IMR-90 (cell line): Measurements from ENCODE around the gene GPC5. TPM values are rescaled to one million over a fixed set of nuclear protein-coding genes. Genes with fewer than 3 reads are reported as not detected.

Source experiments
- ATAC-seq: fragments of 200-7000 bp; cut with Tn5 transposase; 2 replicates; pipeline ENCODE4 v1.9.1; 2020; ENCODE audit warnings: low read depth, mild to moderate bottlenecking, moderate library complexity
- BruUV-seq: library from RNA; stranded (reverse); fragments of 400-500 nt; replicated peaks from 2 replicates; lab custom pipeline; 2021; lab: Mats Ljungman, UMichigan
- CTCF ChIA-PET: fragments of 300-600 bp; formaldehyde crosslinking; extraction: SDS; loops from one replicate; lab custom pipeline; 2021; ENCODE audit warnings: antibody characterized with exemption; lab: Yijun Ruan, JAX
- POLR2A ChIA-PET: fragments of 300-600 bp; sonication (Branson Sonifier 250); formaldehyde crosslinking; loops from one replicate; lab custom pipeline; 2022; ENCODE audit warnings: antibody characterized with exemption; ENCODE audit not compliant: unreplicated experiment; lab: Charles Lee
- DNase-seq: peaks from one replicate; pipeline ENCODE4 v3.0.0; 2013
- H2AFZ ChIP-seq: replicated peaks from 2 replicates; pipeline ENCODE3; 2013; ENCODE audit warnings: low read length, mild to moderate bottlenecking; ENCODE audit not compliant: poor library complexity
- H2AK5ac ChIP-seq: 2 replicates; pipeline ENCODE4 v1.6.1; 2013; ENCODE audit warnings: low read depth, low read length, inconsistent platforms
- H2AK9ac ChIP-seq: replicated peaks from 2 replicates; pipeline ENCODE3; 2013; ENCODE audit warnings: mild to moderate bottlenecking, low read depth, low read length, moderate library complexity; ENCODE audit not compliant: poor library complexity
- H2BK120ac ChIP-seq: 2 replicates; pipeline ENCODE4 v1.6.1; 2013; ENCODE audit warnings: low read depth, low read length, inconsistent platforms
- H2BK15ac ChIP-seq: 3 replicates; pipeline ENCODE4 v1.6.1; 2013; ENCODE audit warnings: low read depth, low read length, inconsistent platforms
- H2BK20ac ChIP-seq: 2 replicates; pipeline ENCODE4 v1.6.1; 2013; ENCODE audit warnings: low read depth, mild to moderate bottlenecking, inconsistent platforms, low read length, moderate library complexity
- H2BK5ac ChIP-seq: 2 replicates; pipeline ENCODE4 v1.6.1; 2013; ENCODE audit warnings: mild to moderate bottlenecking, low read depth, low read length, inconsistent platforms; ENCODE audit not compliant: poor library complexity, severe bottlenecking
- H3K14ac ChIP-seq: replicated peaks from 2 replicates; pipeline ENCODE4 v1.6.1; 2013; ENCODE audit warnings: low read depth, low read length, inconsistent platforms
- H3K18ac ChIP-seq: 2 replicates; pipeline ENCODE4 v1.6.1; 2013; ENCODE audit warnings: low read depth, low read length, control low read depth
- H3K23ac ChIP-seq: 2 replicates; pipeline ENCODE4 v1.6.1; 2013; ENCODE audit warnings: low read depth, low read length, inconsistent platforms
- H3K27ac ChIP-seq: 2 replicates; pipeline ENCODE4 v1.5.1; 2013; ENCODE audit warnings: mild to moderate bottlenecking, control low read depth, low read length; ENCODE audit not compliant: insufficient read depth
- H3K27me3 ChIP-seq: 2 replicates; pipeline ENCODE4 v1.6.1; 2013; ENCODE audit warnings: low read length; ENCODE audit not compliant: control insufficient read depth, insufficient read depth
- H3K36me3 ChIP-seq: 2 replicates; pipeline ENCODE4 v1.6.1; 2013; ENCODE audit warnings: low read length, mixed read lengths; ENCODE audit not compliant: control insufficient read depth, insufficient read depth
- H3K4ac ChIP-seq: 2 replicates; pipeline ENCODE4 v1.6.1; 2013; ENCODE audit warnings: low read depth, low read length, inconsistent platforms
- H3K4me1 ChIP-seq: 2 replicates; pipeline ENCODE4 v1.6.1; 2013; ENCODE audit warnings: low read length, mixed read lengths; ENCODE audit not compliant: control insufficient read depth, insufficient read depth
- H3K4me2 ChIP-seq: 2 replicates; pipeline ENCODE4 v1.6.1; 2013; ENCODE audit warnings: low read depth, mild to moderate bottlenecking, control low read depth, low read length, moderate library complexity
- H3K4me3 ChIP-seq: 2 replicates; pipeline ENCODE4 v1.5.1; 2013; ENCODE audit warnings: low read depth, mild to moderate bottlenecking, control low read depth, low read length, moderate library complexity; ENCODE audit not compliant: insufficient read depth
- H3K56ac ChIP-seq: 2 replicates; pipeline ENCODE4 v1.6.1; 2013; ENCODE audit warnings: low read length, inconsistent platforms; ENCODE audit not compliant: insufficient read depth; ENCODE audit errors: extremely low read depth
- H3K79me1 ChIP-seq, 2 experiments: 2 replicates each; pipeline ENCODE4 v1.6.1; 2013; ENCODE audit warnings: low read length in 2 of 2, inconsistent platforms in 1 of 2, low read depth in 1 of 2
- H3K9ac ChIP-seq: 2 replicates; pipeline ENCODE4 v1.6.1; 2013; ENCODE audit warnings: low read depth, low read length, control low read depth
- H3K9me1 ChIP-seq: 2 replicates; pipeline ENCODE4 v1.6.1; 2013; ENCODE audit warnings: low read length, inconsistent platforms; ENCODE audit not compliant: insufficient read depth
- H3K9me3 ChIP-seq: 2 replicates; pipeline ENCODE4 v1.6.1; 2013; ENCODE audit warnings: low read length; ENCODE audit not compliant: control insufficient read depth, insufficient read depth
- H4K20me1 ChIP-seq: 2 replicates; pipeline ENCODE4 v1.6.1; 2013; ENCODE audit warnings: low read length, inconsistent platforms; ENCODE audit not compliant: insufficient read depth
- H4K5ac ChIP-seq: 2 replicates; pipeline ENCODE4 v1.6.1; 2013; ENCODE audit warnings: mild to moderate bottlenecking, low read depth, low read length, control low read depth
- H4K8ac ChIP-seq, 2 experiments: 2 replicates each; pipeline ENCODE4 v1.6.1; 2013; ENCODE audit warnings: low read depth in 2 of 2, low read length in 2 of 2, control low read depth in 1 of 2, inconsistent platforms in 1 of 2
- H4K91ac ChIP-seq: 2 replicates; pipeline ENCODE4 v1.6.1; 2013; ENCODE audit warnings: low read depth, low read length, inconsistent platforms; ENCODE audit not compliant: insufficient read depth
- FOS ChIP-seq: fragments of 150-350 bp; IDR thresholded peaks from 2 replicates; pipeline ENCODE4 v1.6.1; 2016; ENCODE audit warnings: low read depth, low read length
- MAZ ChIP-seq: IDR thresholded peaks from 2 replicates; pipeline ENCODE4 v1.6.1; 2012; ENCODE audit warnings: low read depth, mild to moderate bottlenecking, low read length, improper control_type of control experiment, moderate library complexity, borderline replicate concordance
- RAD21 ChIP-seq: IDR thresholded peaks from 2 replicates; pipeline ENCODE4 v1.6.1; 2012; ENCODE audit warnings: low read length, improper control_type of control experiment
- RFX5 ChIP-seq: IDR thresholded peaks from 2 replicates; pipeline ENCODE4 v1.8.0; 2012; ENCODE audit warnings: low read depth, mild to moderate bottlenecking, low read length, moderate library complexity
- WGBS, 2 experiments: methylation state at CpG; one replicate each; pipeline versions ENCODE4 v1.1.5 to v1.1.7; 2013; ENCODE audit warnings: missing lambda C conversion rate in 2 of 2; ENCODE audit not compliant: insufficient read length in 1 of 2; ENCODE audit errors: extremely low coverage in 2 of 2; 5-methylcytosine and 5-hydroxymethylcytosine counted together
- dilution Hi-C: fragments of 300-500 bp; cut with HindIII; formaldehyde crosslinking; loops from one replicate; pipeline ENCODE4 v1.14.3; 2018; ENCODE audit warnings: low sequenced_read_pairs; ENCODE audit not compliant: unreplicated experiment
- in situ Hi-C: fragments of 300-500 bp; cut with MboI; formaldehyde crosslinking; loops from 3 replicates; pipeline ENCODE4 v1.14.3; 2019; ENCODE audit warnings: low sequenced_read_pairs, inconsistent platforms, mixed read lengths
- intact Hi-C: fragments of 100-400 bp; cut with micrococcal nuclease; formaldehyde crosslinking; loops from 2 replicates; pipeline ENCODE4 v1.10.0; 2022
- polyA plus RNA-seq, 3 experiments: library from polyadenylated mRNA; depleted of rRNA; stranded (reverse); fragments of >200 nt; gene quantifications; 2 replicates each; pipeline ENCODE4 v1.2.3, GENCODE V29; 2012; ENCODE audit warnings: low replicate concordance in 1 of 3
- total RNA-seq: library from RNA; depleted of rRNA; stranded (reverse); fragments of >200 nt; gene quantifications from 2 replicates; pipeline ENCODE4 v1.2.3, GENCODE V29; 2012

GPC5 gene
- total and polyA plus RNA-seq, 2 of the 4 experiments (the other 2 are of a cell fraction), result 0.94 to 1.8 TPM

- Histone ChIP-seq H3K9me1 (no peaks in the 10 kb centered on the region), H3K9me3 (no peaks in the 10 kb centered on the region), H3K14ac (no peak overlapping the region), H4K8ac (no peak overlapping the region), H3K4me1 (no peaks in the 10 kb centered on the region), H3K4me2 (no peak overlapping the region), H2BK20ac (no peak overlapping the region), H3K4me3 (no peak overlapping the region), H2AK9ac (no peak overlapping the region), H3K18ac (no peak overlapping the region), H3K36me3 (no peaks in the 10 kb centered on the region), H2AFZ (no peak overlapping the region), H4K5ac (no peak overlapping the region), H3K23ac (no peak overlapping the region), H3K27ac (no peak overlapping the region), H2BK120ac (no peak overlapping the region), H3K27me3 (no peaks in the 10 kb centered on the region), H4K91ac (no peak overlapping the region), H3K79me1 (no peaks in the 10 kb centered on the region), H2AK5ac (no peak overlapping the region), H3K9ac (no peak overlapping the region), H2BK5ac (no peak overlapping the region), H3K4ac (no peak overlapping the region), H3K56ac (no peak overlapping the region), H4K20me1 (no peaks in the 10 kb centered on the region), H2BK15ac (no peak overlapping the region)
- 94% methylated on average over 2 of the region's 7 CpGs; no CpG with 5 or more reads in 1 of the 2 experiments for WGBS, 2 experiments
- ATAC-seq, result no peak
- no peak for DNase-seq
- dilution Hi-C loops, result no loop called here
- no TSS peak for BruUV-seq
- TF ChIP-seq FOS (no peak), RFX5 (no peak), MAZ (no peak), RAD21 (no peak)
- ChIA-PET CTCF (no interaction called here), POLR2A (no interaction called here)
- in situ Hi-C loops, result no loop called here
- intact Hi-C loops, result no loop called here
Measured at GRCh38 chr13:92488249-92488852, 1089.9 kb downstream of the GPC5 start.
